NCI-H1092 (cell line): ENCODE results near the gene RPL3.

Experiments used
- DNase-seq: peaks from one replicate; lab custom pipeline; 2025; lab: John Stamatoyannopoulos, UW

Gene RPL3

GRCh38 chr22:39317084-39317774 is 2.2 kb downstream of the RPL3 start:
- no peak for DNase-seq

GRCh38 chr22:39316440-39317083 is 2.9 kb downstream of the RPL3 start:
- DNase-seq = peak; percentile 12

- DNase-seq = no peak
Observed at GRCh38 chr22:39315389-39315788, 4.0 kb downstream of the RPL3 start.

- DNase-seq = no peak
Observed at GRCh38 chr22:39314251-39314971, 5.0 kb downstream of the RPL3 start.

DNA sequence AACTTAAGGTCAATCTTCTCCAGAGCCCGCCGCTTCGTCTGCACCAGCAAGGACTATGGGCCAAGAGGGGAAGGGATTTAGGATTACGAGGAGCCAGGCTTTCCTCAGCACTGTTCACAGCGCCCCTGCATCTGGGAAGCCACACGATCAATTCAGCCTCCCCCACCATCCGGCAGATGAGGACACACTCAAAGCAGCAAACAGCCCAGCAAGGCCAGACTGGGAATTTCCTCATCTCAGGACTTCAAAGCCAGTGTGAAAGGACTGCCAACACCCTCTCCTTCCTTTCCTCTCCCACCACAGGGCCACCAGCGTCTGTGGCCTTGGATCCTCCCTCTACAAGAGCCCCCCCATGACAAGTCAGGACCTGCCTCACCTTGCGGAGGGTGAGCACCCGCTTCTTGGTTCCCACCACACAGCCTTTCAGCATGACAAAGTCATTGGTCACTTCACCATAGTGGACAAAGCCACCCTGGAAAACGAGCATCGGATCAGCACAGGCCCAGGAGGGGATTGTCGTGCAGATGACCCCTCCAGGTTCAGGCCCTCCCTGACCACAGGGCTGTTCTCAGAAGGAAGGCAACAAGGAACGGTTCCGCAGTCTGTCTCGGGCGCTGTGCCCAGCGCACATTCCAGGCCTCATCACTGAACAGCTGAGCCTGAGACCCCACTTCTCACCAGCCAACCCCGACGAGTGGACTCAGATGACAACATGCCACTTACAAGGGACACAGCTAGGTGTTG is 6.0 kb downstream of the RPL3 start:
- DNase-seq = no peak

DNA sequence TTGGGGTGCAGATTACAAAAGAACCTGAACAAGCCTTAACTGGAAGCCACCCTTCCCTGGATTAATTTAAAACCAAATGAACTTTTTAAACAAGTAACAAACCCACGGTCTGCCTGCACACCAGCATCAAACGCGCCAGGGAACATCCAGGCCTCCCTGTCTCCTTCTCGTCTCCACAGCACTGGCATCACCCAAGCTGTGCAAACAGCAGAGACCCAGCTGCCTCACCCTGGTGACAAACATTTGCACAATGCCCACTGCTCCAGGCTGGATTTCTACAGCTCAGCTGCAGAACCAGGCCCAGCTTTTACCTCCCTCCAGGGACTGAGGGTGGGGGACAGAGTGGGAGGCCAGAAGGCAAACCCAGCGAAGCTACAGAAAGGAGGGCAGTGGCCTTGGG is 7.0 kb downstream of the RPL3 start:
- DNase-seq = no peak

DNA sequence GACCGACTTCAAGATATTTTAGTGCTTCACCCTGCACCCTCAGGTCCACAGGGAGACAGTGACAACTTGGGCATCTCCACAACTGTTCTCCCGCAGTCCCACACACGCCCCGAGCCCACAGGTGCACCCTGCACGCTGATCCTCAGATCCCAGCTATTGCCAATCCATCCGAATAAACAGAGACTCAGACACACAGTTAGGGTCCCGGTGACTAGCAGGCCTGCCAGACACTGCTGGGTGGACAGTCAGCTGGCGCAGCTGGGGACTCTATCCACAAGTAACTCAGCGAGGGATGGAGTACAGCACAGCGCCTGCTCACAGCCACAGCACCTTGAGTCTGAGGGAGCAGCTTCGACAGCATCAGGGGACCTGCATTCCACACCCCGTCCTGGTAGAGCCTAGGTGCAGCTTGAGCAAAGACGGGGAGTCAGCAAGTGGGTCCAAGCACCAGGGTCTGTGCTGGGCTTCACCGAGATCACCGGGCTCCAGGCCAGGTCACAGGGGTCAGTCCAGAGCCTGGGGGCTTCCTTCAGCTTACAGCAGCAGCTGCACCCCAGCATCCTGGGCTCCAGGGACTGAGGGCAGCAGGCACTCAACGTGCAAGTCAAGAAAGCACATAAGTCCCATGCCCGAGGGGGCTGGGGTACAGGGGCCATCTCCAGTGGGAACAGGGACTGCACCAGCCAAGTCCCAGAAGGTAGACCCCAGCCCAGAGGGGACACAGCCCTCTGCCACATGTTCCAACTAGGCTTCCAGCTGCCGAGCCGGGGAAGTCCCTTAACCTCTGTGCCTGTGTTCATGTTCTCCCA is 7.6 kb downstream of the RPL3 start:
- DNase-seq = no peak

DNA sequence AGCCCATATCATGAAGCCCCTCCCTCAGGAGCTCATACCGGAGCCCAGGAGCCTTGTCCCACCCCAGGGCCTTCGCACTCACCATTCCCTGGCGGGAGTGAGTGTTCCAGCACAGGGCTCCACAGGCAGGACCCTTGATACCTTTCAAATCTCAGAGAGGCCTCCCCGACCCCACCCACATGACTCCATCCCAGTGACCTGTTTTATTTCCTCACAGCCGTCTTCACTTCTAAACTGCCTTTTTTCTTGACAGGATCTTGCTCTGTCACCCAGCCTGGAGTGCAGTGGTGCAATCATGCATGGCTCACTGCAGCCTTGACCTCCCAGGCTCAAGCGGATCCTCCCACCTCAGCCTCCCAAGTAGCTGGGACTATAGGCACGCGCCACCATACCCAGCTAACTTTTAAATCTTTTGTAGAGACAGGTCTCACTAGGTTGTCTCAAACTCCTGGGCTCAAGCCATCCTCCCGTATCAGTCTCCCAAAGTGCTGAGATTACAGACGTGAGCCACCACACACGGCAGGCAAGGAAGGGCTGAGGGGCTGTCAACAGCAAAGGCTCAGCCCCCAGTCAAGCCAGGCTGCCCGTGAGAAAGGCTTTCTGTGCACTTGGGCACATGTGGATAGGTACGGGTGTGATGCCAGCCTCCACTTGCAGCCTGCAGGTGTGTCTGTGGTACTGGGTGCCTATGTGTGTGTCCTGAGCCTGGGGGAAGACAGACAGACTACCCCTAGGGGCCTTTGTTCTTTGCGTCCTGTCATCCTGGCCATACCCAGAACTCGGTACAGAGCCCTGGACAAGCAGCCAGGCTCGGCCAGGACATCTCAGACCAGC is 9.3 kb downstream of the RPL3 start:
- no peak for DNase-seq

GRCh38 chr22:39309364-39309861 is 10.0 kb downstream of the RPL3 start:
- no peak for DNase-seq

DNA sequence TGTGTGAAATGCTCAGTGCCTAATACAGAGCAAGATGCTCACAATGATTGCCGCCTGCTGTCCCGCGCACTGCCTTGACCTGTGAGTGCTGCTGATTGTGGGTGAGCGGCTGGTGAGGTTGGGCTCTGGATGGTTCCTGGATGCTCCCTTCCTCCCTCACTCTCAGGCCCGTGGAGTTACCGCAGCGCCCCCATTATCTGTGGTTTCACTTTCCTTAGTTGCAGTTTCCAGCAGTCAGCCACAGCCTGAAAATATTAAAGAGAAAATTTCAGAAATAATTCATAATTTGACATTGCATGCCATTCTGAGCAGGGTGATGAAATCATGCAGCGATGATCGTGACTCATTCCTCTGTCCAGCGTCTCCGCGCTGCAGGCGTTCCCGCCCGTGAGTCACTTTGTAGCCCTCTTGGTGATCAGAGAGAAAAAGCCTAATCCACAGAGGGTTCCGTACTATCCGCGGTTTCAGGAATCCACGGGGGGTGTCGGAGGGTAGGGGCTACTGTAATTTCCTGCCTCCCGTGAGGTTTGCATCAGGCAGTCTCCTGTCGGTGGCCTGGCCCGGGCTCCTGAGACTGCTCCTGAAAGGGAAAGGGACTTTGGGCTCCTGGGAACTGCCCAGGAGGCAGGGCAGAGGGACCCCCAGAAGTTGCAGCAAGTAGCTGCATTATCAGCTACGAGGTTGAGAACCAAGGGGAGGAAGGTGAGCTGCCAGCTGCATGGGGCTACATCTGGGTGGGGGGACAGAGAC is 10.6 kb downstream of the RPL3 start:
- DNase-seq = no peak

GRCh38 chr22:39306456-39307361 is 12.7 kb downstream of the RPL3 start:
- no peak for DNase-seq

GRCh38 chr22:39303892-39304671 is 15.3 kb downstream of the RPL3 start:
- no peak for DNase-seq

DNA sequence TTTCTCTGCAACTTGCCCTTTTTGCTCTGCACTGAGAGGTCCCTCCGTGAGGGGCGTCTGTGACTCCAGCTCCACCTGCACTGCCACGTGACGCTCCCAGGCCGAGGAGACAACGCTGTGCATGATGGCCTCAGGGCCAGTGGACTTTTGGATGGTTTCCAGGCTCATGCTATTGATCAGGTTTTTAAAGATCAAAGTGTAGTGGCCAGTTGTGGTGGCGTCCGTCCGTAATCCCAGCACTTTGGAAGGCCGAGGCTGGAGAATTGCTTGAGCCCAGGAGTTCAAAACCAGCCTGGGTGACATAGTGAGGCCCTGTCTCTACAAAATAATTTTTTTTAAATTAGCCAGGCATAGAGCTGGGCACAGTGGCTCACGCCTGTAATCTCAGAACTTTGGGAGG is 16.1 kb downstream of the RPL3 start:
- no peak for DNase-seq

DNA sequence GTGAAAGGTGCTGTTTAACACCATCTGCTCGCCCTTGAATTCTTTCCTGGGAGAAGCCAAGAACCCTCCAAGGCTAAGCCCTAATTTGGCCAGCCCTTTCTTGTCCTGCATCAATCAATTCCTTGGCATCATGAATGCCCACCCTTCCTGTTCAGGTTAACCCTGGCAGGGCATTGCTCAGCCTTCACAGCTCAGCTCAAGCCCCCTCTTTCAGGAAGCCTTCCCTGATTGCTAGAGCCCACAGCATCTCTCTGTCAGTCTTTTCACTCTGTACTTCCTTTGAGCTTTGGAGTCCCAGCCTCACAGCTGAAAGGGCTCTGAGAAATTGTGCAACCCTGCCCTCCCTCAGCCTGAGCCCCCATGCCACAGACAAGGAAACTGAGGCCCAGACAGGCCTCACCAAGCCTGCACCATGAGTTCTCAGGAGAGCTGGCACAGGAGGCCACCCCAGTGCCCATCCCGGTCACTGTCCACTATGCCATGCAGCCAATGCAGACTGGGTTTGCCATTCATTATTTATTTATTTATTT is 16.9 kb downstream of the RPL3 start:
- DNase-seq = no peak

- DNase-seq = no peak
Observed at GRCh38 chr22:39301926-39302325, 17.5 kb downstream of the RPL3 start.

DNA sequence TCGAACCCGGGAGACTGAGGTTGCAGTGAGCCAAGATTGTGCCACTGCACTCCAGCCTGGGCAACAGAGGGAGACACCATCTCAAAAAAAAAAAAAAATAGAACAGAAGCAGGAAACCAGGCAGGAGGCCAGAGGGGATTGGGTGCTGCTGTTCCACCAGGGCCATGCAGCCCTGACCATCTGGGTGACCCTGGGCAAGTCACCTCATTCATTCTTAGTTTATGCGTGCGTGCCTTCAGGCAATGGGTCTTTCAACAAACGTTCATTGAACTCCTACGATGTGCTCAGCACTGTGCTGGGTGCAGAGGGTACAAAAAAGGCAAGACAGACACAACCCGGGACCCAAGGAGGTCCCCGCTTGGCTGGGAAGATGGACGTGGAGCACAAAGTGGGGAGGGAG is 18.3 kb downstream of the RPL3 start:
- no peak for DNase-seq

- no peak for DNase-seq
Observed at GRCh38 chr22:39300186-39300830, 19.1 kb downstream of the RPL3 start.
